SHP77 (cell line): ENCODE data around the gene NRDC.

Experiments
- DNase-seq, 2 experiments: peaks; one replicate each; lab custom pipeline; 2025; lab: John Stamatoyannopoulos, UW

NRDC gene

GRCh38 chr1:51761351-51761750 lies 117.2 kb downstream of the NRDC start:
- DNase-seq = no peak

GRCh38 chr1:51760872-51761271 lies 117.7 kb downstream of the NRDC start:
- DNase-seq = no peak

GRCh38 chr1:51758310-51758709 lies 120.2 kb downstream of the NRDC start:
- no peak for DNase-seq

- DNase-seq = no peak
Observed at GRCh38 chr1:51756290-51756689, 122.2 kb downstream of the NRDC start.

GRCh38 chr1:51755437-51755836 lies 123.1 kb downstream of the NRDC start:
- no peak for DNase-seq

GRCh38 chr1:51754666-51755065 lies 123.9 kb downstream of the NRDC start:
- no peak for DNase-seq

- no peak for DNase-seq
Observed at GRCh38 chr1:51753969-51754368, 124.6 kb downstream of the NRDC start.

- no peak for DNase-seq
Observed at GRCh38 chr1:51752073-51752948, 126.2 kb downstream of the NRDC start.

GRCh38 chr1:51750729-51751128 lies 127.8 kb downstream of the NRDC start:
- DNase-seq = no peak

GRCh38 chr1:51750218-51750617 lies 128.3 kb downstream of the NRDC start:
- no peak for DNase-seq

- no peak for DNase-seq
Observed at GRCh38 chr1:51749151-51749550, 129.4 kb downstream of the NRDC start.

- DNase-seq = no peak
Observed at GRCh38 chr1:51745304-51745570, 133.3 kb downstream of the NRDC start.

- no peak for DNase-seq
Observed at GRCh38 chr1:51744506-51745303, 133.8 kb downstream of the NRDC start.

- no peak for DNase-seq
Observed at GRCh38 chr1:51741121-51741681, 137.3 kb downstream of the NRDC start.

GRCh38 chr1:51740652-51741051 lies 137.9 kb downstream of the NRDC start:
- DNase-seq = no peak
